Stimulated activated CD4-positive, alpha-beta T cell treated with anti-CD3 and anti-CD28 coated beads, Interleukin-1b, Interleukin-23, amount 100 ng/mL, for 4 hours (primary cell): Measurements from ENCODE around the gene TUBA1B.

Source experiments
- DNase-seq, 2 donors: peaks; one replicate each; pipeline ENCODE4 v3.0.0-alpha.2; 2020; ENCODE audit warnings: low read depth in 2 of 2

The TUBA1B gene

DNA sequence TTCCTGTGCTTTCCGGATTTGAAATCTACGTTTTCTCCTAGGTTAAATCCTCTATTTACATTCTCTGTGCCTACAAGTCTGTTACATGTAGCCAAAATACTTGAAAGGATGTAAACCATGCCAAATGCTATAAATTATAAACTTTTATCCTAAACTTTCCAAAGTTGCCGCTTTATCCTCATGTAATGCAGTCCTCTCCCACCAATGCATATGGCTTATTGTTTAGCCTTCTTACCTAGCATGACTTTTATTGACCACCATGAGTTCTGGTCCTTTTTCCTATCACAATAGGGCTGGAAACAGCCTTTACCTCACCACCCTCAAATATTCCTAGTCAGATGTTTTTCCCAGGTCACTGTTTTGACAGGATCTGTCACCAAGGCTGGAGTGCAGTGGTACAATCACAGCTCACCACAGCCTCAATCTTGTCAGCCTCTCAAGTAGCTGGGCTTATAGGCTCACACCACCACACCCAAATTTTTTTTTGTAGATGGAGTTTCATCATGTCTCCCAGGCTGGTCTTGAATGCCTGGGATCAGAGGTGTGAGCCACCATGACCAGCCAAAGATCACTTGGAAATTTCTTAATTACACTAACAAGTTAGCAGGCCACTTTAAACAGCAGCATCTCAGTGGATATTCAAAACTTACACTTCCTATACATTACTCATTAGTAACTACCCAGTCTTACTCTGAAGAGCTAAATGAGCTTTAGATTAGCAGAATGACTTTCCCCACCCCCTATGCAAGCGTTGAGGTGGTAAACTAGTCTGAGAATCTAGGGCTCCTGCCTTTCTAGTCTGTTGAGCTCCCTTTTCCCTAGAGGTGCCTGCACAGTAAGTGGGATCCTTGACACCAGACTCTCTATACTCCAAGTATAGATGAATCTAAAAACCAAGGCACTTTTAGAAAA, 4.1 kb downstream of the TUBA1B start:
- no peak for DNase-seq

DNA sequence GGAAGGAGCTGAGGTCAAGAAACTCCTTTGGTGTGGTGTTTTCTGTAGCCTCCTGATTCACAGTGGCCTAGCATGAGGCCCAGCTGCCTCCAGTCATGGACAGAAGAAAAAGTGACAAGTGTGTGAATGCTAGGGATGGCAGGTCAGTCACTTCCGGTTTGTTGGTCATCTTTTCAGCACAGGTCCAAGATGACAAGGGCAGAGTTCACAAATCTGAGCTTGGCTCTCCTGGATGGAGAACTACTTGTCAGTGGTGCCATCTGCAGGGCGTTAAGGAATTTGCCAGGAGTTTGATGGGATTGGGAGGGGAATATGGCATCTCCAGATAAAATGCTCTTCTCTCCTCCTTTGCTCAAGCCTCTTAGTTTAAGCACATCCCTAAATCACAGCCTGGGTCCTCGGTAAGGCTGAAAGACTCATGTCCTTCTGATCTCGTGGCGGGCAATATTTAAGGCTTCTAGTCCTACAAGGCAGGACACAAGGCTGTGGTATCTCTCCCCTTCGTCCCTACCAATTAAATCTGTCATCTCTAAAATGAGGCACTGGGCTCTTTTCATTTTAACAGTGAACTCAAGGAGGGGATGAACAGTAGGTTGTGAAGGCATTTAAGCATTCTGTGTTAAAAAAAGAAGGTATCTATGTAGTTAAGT, 10.0 kb downstream of the TUBA1B start:
- no peak for DNase-seq

DNA sequence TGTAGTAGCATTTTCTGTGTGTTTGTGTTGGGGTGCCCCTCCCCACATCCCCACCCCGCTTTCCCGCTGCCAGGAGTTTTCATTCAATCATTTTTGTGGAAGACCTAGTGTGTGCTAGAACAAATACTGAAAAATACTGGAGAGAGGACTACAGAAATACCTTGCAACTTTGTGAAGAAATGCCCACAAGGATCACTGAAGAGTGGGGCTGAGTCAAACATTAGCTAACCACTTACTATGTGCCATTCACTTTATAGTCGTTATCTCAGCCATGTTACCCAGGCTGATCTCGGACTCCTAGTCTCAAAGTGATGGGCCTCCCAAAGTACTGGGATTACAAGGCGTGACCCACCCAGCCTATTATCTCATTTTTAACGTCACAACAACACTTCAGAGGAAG, 20.0 kb downstream of the TUBA1B start:
- no peak for DNase-seq

DNA sequence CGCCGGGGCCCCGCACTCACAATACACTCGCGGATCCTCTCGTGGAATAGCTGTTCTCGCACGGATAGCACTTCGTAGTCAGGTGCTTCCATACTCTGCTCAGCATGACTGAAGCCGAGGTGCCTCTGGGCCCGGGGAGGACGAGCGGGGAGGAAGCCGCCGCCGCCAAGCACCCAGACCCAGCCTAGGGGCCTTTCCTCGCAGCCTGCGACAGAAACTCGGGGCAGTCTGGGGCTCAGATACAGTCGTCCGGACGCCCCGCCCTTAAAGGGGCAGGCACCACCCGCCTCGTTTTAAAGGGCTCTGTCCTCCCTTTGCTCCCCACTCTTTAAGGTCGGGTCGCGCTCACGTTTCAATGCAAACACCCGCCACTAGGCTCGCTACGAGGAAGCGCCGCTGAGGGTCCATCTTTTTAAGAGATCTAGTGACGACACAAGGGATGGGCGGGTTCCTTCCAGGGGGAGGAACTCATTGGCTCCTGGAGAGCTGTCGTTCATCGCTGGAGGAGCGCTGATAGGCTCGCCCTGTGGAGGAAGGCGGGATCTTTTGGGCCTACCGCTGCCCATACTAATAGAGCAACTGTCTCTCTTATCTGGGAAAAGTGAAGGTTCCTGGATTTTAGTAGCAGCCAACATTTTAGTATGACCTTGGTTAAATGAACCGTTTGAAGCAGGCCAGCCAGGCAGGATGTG, 20.6 kb downstream of the TUBA1B start, which contains the start of gene LMBR1L:
Gene LMBR1L (minus strand): TSS at position 384 of the 692 bp plus-strand sequence. CDS start 292 bp downstream, at position 92.
- DNase-seq: peak; percentile 81 to 90

DNA sequence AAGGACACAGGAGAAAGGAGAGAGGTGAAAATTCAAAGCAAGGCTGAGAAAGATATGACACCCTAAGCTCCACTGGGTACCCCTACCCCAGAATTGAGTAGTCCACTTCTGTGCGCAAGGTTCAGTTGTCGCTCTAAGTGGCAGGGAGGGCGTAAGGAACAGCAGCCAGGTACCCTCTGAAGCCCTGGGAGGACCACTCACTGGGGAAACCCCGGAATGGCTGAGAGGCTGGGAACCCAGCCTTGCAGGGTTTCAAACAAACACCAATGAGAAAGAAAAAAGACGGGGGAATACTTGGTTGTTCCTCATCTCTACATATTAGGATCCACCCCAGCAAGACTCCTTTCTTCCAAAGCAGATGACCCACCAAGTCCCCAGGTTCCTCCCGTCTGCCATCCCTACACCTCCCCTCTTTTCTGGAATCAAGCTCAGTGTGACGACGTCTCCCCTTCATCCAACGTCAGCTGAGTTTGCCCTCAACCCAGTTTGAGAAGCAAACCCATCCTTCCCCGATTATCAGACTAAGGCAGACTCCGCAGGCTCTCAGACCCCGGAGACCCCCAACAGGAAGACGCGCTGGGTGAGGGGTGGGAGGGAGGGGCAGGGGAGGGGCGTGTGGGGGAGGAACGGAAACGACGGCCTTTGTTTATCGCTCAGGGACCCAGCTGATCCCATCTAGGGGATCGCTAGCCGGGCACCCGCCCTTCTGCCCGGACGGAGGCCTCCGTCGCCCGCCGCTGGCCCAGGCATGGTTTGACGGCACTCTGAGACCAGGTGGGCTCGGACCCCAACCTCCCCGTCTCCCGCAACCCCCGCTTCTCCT, 21.3 kb downstream of the TUBA1B start:
- DNase-seq: no peak

DNA sequence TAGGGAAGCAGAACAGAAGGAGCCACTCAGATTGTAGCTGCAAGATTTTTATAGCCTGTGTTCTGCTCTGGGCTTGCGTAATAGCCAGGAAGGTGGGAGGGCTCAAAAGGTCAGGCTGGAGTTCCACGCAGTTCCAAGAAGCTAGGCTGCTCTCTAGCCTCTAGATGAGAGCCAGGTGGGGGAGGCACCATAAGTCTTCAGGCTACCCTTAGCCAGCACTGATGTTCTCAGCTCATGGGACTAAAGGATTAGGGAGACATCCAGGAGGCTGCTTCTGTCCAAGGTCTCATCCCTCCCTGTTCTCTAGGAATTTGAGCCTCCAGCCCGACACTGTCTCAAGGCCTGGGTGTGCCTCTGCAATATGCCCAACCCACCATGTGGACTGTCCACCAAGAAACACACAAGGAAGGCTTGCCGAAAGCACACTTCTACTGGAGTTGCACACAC, 22.2 kb downstream of the TUBA1B start:
- DNase-seq: no peak

DNA sequence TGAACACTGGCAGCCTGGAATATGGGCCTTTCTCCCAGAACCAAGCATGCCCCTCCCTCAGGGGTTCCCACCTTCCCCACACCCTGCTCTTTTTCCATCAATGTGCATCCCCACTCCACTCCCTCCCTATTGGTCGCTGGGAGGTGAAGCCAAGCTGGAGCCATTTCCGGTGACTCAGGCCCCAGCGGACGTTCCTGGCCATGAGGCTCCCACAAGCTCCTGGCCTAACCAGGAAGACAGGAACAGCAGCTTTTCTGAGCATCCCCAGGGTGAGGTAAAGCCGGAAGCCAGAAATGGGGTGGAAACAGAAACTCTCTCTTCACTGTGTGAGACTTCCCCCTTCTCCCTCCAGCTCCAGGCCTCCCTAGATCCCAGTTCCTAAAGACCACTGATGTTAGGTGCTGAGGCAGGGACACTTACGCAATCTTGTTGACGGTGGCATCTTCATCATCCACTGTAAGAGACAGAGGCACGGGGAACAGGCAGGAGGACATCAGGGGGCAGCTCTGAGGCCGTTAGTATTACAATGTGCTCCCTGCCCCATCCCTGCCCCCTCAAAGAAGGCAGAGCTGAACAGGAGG, 25.6 kb downstream of the TUBA1B start:
- no peak for DNase-seq

DNA sequence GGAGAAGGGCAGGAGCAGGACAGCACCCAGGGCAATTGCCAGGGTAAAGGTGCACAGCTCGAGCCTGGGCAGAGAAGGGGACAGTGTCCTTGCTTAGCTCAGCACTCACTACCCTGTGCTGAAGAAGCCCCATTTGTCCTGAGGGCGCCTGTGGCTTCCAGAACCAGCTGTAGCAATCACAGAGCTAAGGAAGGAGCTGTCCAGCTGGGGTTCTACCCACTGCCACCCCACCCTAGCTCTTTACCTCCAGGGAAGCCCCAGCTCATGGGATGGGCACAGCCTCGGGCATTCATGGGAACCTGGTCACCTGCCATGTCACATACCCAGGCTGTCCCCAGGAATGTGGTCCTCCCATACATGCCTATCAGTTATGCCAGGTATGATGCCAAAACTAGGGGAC, 26.4 kb downstream of the TUBA1B start:
- DNase-seq: no peak

DNA sequence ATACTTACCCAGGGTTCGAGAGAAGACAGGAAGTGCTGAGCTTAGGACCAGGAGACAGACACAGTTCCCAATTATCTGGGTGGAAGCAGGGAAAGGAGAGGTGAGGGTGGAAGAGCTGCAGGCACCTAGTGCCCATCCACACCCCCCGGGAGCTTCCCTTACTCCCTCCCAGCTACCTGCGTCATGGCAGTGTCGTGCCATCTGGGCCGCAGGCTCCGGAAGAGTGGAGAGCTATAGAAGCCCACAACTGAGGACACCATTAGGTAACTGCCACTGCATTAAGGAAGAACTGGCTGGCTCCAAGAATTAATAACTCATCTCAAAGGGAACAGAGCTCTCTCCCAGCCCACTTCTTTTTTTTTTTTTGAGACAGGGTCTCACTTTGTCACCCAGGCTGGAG, 30.8 kb downstream of the TUBA1B start:
- DNase-seq: no peak

DNA sequence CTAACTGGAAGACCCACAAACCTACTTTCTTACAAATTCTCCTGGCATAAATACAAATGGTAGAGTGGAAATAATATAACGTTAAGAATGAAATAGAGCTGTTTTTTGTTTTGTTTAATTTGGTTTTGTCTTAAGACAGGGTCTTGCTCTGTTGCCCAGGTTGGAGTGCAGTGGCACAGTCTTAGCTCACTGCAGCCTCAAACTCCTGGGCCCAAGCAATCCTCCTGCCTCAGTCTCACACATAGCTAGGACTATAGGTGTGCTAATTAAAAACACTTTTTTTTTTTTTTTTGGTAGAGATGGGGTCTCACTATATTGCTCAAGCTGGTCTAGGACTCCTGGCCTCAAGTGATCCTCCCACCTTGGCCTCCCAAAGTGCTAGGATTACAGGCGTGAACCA, 32.5 kb downstream of the TUBA1B start:
- DNase-seq: no peak

DNA sequence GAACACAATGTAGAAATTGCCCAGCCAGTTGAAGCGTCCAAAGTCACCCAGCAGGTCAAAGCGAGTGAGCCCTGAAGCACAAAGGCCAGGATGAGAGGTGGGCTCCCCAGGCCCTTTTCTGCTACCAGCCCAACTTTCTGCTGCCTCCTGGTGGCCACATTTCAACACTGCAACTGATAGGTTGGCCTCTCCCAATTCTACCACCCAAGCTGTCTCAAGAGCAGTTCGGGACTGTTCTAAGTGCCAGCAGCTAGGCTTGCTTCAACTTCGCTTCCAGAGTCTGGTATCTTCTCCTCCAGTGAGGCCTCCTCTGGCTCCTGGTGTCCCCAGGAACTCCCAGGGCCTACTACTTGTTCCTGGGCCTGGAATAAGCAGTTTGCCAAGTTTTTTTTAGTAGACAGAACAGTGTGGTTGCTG, 33.2 kb downstream of the TUBA1B start:
- DNase-seq: peak; percentile 53 to 58

DNA sequence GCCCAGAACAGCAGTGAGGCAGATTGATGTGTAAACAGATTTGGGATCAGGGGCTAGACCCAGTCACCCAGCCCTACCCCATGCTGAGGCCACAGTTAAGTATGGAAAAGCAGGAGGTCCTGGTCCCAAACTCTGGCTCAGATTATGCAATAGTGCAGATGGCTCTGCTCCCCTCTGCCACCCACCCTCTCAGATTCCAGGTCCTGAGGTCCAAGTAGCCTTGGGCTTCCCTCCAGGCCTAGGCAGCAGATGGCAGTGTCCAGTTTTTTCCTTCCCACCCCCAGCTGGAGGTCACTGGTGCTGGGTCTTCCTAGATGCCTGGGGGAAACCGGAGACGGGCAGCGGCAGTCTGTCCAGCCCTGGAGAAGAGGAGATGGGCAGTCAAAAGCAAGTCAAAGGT, 33.8 kb downstream of the TUBA1B start:
- DNase-seq: no peak

DNA sequence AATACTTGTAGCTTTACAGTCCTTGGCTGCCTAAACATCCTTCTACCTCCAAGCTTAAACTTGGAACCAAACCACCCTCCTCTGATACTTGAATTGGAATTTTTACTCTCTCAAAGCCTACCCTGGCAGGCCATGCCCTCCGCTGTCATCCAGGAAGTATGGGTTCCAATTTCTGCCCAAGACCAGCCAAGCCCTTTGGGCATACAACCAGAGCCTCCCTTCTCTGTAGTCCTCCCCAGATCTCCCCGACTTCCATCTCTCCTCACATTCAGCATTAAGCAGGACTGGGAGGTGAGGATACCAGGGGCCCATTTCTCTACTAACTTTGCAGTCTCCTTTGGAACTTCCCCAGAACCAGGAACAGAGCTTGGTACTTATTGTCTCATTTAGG, 36.2 kb downstream of the TUBA1B start:
- DNase-seq: no peak

DNA sequence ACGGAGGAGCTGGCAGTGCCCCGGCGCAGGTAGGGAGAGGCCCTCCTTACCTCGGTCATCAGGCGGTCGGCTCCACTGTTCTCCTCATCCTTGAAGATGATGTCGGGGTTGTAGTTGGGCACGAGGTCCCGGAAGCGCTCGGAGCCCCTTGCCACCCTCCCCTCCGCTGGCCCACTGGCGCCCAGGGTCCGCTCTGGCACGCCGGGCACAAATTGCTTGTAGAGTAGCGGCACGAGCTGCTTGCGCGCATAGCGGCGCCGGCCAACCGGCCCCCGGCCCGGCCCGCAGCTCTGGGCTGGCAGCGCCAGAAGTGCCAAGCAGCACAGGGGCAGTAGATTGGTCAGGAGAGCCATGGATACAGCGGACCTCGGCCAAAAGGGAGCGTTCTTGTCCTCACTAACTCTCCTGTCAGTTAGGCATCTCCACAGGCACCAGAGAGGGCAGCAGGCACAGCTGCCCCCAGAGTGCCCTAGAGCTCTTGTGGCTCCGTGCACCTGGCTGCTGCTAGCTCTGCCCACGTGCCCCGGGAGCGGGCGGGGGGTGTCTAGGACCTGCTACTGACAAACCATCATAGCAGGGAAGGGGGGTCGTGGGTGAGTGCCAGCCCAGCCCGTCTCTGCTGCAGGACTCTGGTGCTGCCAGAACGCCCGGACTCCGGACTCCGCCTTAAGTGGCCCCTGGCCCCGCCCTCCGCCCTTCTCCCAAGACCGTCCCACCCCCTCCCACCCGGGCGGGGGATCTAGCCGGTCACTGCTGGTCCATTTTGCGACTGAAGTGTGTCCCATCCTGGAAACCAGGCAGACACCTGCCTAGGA, 36.8 kb downstream of the TUBA1B start, which contains the start of gene DHH:
Gene DHH (minus strand): TSS at position 642 of the 815 bp plus-strand sequence. CDS start 289 bp downstream, at position 353.
- DNase-seq: no peak

DNA sequence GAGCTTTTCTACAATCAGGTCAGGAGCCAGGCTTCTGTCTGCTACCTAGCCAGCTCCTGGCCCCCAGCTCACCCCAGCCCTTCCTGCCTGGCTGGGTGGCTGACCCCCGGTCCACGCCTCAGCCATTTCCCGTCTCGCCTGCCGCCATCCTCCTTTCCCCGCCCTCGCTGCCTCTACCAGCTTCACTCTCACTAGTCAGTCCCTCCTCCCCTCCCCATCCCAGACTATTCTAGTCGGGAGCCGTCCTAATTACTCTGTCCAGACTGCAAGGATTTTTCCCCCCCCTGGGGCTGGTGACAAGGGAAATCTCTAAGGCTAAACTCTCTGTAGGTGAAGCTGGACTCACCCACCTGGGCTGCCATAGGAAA, 37.4 kb downstream of the TUBA1B start:
- no peak for DNase-seq

DNA sequence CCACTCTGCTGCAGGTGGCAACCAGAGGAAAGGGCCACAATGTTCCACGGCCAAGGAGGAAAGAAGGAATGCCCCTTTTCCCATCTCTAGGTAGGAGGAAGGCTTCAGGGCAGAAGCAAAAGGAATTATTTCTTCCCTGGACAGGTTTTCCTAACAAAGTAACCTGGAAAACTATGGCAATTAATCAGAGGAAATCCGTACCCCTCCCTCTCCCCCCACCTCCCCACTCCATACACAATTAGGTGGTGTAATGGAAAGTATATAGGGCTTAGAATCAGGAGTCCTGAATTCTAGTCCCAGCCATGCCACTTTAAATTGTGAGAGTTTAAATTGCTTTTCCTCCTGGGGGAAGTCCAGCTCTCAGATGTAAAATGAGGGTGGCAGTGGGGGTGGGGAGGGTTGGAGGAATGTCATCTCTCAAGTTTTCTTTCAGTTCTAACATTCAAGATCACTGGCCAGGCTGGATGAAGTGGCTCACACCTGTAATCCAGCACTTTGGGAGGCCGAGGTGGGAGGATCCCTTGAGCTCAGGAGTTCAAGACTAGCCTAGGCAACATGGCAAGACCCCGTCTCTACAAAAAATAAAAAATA, 38.3 kb downstream of the TUBA1B start:
- DNase-seq: no peak

DNA sequence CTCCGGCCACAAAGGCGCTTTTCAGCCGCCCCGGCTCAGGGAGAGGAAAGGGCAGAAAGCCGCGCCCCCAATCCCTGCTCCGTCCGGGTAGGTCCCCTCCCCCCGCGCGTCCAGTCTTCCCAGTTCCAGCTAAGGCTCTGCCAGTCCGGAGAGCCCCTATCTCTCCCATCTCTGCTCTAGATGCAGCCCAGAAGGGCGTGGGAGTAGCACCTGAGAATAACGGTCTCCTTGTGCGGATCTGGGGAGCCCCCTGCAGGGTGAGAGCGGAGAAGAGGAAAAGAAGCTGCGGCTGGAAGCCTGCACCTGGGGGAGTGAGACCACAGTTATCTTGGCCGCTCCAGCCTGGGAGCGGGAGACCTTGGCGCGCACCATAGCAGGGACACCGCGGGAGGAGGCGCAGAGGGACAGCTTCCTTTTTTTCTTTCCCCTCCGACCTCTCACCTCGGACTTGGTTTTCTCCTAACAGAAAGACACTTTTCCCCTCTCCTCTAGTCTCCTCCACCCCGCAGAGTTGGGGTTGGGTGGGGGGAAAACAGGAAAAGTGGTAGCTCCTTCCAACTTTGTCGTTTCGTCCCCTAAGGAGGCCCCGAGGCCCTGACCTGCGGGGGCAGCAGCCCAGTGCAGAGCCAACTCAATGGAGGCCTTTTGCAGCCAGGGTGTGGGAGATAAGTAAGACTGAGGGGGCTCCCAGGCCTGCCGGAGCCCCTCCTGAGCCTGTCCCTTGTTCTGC, 38.9 kb downstream of the TUBA1B start:
- DNase-seq: peak; percentile 53 to 56

DNA sequence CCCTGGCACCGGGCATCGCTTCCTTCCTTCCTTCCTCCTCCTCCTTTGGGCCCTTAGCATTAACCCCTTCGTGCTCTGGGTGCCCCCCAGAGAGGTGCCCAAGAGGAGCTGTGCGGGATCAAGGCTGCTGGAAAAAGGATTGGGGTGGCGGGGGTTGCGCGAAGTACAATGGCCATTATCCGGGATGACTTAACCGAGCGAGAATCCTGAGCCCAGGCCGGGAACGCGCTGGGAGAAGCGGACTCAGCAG, 39.4 kb downstream of the TUBA1B start:
- no peak for DNase-seq

DNA sequence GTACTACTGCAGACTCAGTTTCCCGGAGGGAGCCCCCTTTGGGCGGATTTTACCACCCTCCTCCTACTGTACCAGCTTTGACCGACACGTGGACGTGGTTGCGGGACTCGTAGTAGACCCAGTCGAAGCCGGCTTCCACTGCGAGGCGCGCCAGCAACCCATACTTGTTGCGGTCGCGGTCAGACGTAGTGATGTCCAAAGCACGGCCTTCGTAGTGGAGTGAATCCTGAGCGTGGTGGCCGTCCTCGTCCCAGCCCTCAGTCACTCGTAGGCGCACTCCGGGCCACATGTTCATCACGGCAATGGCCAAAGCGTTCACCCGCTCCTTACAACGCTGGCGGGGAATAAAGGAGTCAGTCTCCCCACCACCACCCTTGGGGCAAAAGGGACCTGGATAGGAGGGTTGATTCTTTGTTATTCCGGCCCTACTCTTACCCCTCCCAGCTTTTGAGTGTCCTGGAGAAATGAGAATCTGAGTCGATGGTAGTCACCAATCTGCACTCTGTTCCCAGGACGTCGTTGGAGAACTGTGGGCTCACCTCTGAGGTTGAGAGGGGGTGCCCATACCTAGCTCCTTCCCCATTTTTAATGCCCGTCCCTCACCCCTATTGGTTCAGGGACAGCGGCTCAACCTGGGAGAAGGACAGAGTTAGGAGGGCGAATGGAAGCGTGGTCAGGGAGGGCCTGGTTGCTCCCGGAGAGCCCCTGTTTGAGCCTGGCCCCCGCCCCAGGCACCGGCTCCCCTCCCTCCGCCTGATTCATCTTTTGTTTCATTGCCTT, 39.9 kb downstream of the TUBA1B start:
- DNase-seq: no peak
